Measurements from ENCODE around the gene ECM2.

The ECM2 gene

GRCh38 chr9:92463984-92464383 lies 71.8 kb downstream of the ECM2 start:
- no peak for TF ChIP-seq REST (IDR thresholded peaks at IDR 0.05; ENCODE audit: insufficient read depth in 1 of 2, low read depth in 2 of 2, low read length in 2 of 2)
- TF ChIP-seq SIN3A (IDR thresholded peaks at IDR 0.05; ENCODE audit: borderline replicate concordance, insufficient read depth, low read length) = no peak

- no peak for TF ChIP-seq FOXP2 (optimal IDR thresholded peaks at IDR 0.05; ENCODE audit: borderline replicate concordance, extremely low read depth, extremely low read length, insufficient read depth)
- no peak for TF ChIP-seq POLR2AphosphoS5 (IDR thresholded peaks at IDR 0.05; ENCODE audit: low read depth, low read length)
- no peak for TF ChIP-seq SIN3A (IDR thresholded peaks at IDR 0.05; ENCODE audit: borderline replicate concordance, insufficient read depth, low read length)
- TF ChIP-seq REST (IDR thresholded peaks at IDR 0.05; ENCODE audit: insufficient read depth in 1 of 2, low read depth in 2 of 2, low read length in 2 of 2) = no peak
- TF ChIP-seq TAF1 (IDR thresholded peaks at IDR 0.05; ENCODE audit: borderline replicate concordance, insufficient read depth, low read length) = no peak
Observed at GRCh38 chr9:92463387-92463786, 72.4 kb downstream of the ECM2 start.

- TF ChIP-seq POLR2AphosphoS5 (IDR thresholded peaks at IDR 0.05; ENCODE audit: low read depth, low read length) (no peak), SIN3A (IDR thresholded peaks at IDR 0.05; ENCODE audit: borderline replicate concordance, insufficient read depth, low read length) (no peak), FOXP2 (optimal IDR thresholded peaks at IDR 0.05; ENCODE audit: borderline replicate concordance, extremely low read depth, extremely low read length, insufficient read depth) (no peak), TAF1 (IDR thresholded peaks at IDR 0.05; ENCODE audit: borderline replicate concordance, insufficient read depth, low read length) (no peak), REST (IDR thresholded peaks at IDR 0.05; ENCODE audit: insufficient read depth in 1 of 2, low read depth in 2 of 2, low read length in 2 of 2) (no peak)
Observed at GRCh38 chr9:92457576-92457975, 78.2 kb downstream of the ECM2 start.

- TF ChIP-seq POLR2AphosphoS5 (IDR thresholded peaks at IDR 0.05; ENCODE audit: low read depth, low read length) (no peak), FOXP2 (optimal IDR thresholded peaks at IDR 0.05; ENCODE audit: borderline replicate concordance, extremely low read depth, extremely low read length, insufficient read depth) (no peak), REST (IDR thresholded peaks at IDR 0.05; ENCODE audit: insufficient read depth in 1 of 2, low read depth in 2 of 2, low read length in 2 of 2) (no peak), SIN3A (IDR thresholded peaks at IDR 0.05; ENCODE audit: borderline replicate concordance, insufficient read depth, low read length) (no peak), TAF1 (IDR thresholded peaks at IDR 0.05; ENCODE audit: borderline replicate concordance, insufficient read depth, low read length) (no peak)
Observed at GRCh38 chr9:92455217-92455616, 80.6 kb downstream of the ECM2 start.

GRCh38 chr9:92446536-92446935 lies 89.3 kb downstream of the ECM2 start:
- TF ChIP-seq POLR2AphosphoS5 (IDR thresholded peaks at IDR 0.05; ENCODE audit: low read depth, low read length) = no peak
- TF ChIP-seq FOXP2 (optimal IDR thresholded peaks at IDR 0.05; ENCODE audit: borderline replicate concordance, extremely low read depth, extremely low read length, insufficient read depth) = no peak
- TF ChIP-seq REST (IDR thresholded peaks at IDR 0.05; ENCODE audit: insufficient read depth in 1 of 2, low read depth in 2 of 2, low read length in 2 of 2) = no peak
- TF ChIP-seq TAF1 (IDR thresholded peaks at IDR 0.05; ENCODE audit: borderline replicate concordance, insufficient read depth, low read length) = no peak
- TF ChIP-seq SIN3A (IDR thresholded peaks at IDR 0.05; ENCODE audit: borderline replicate concordance, insufficient read depth, low read length) = no peak

Measured in PFSK-1 (cell line).